Suprapubic skin (tissue), 4 donors: ENCODE data around the gene POU5F1. TPM values are rescaled to one million over a fixed set of nuclear protein-coding genes. Genes with fewer than 3 reads are reported as not detected.
A peak's percentile ranks its signal among the peaks of the same experiment; 100 is the strongest.

Experiments
- DNase-seq, 2 donors: peaks; one replicate each; pipeline ENCODE4 v3.0.0-alpha.2; 2019; ENCODE audit warnings: low spot score in 2 of 2
- H3K27ac ChIP-seq: fragments of 200-600 bp; sonication (generic); one replicate; pipeline ENCODE4 v1.5.1; 2019
- H3K27me3 ChIP-seq: fragments of 200-600 bp; sonication (generic); one replicate; pipeline ENCODE4 v1.5.1; 2019
- H3K36me3 ChIP-seq: fragments of 200-600 bp; sonication (generic); one replicate; pipeline ENCODE4 v1.5.1; 2019
- H3K4me1 ChIP-seq: fragments of 200-600 bp; sonication (generic); one replicate; pipeline ENCODE4 v1.5.1; 2019
- H3K4me3 ChIP-seq: fragments of 200-600 bp; sonication (generic); one replicate; pipeline ENCODE4 v1.5.1; 2019; ENCODE audit warnings: mild to moderate bottlenecking
- H3K9me3 ChIP-seq: fragments of 200-600 bp; sonication (generic); one replicate; pipeline ENCODE4 v1.5.1; 2019
- EP300 ChIP-seq: sonication (generic); formaldehyde crosslinking; IDR thresholded peaks from one replicate; pipeline ENCODE4 v1.6.1; 2017; ENCODE audit warnings: antibody characterized with exemption
- POLR2A ChIP-seq, 2 donors: fragments of 450-650 bp; IDR thresholded peaks; one replicate each; pipeline ENCODE4 v1.6.1; 2017; ENCODE audit warnings: antibody characterized with exemption in 2 of 2, mild to moderate bottlenecking in 2 of 2, moderate library complexity in 2 of 2
- POLR2AphosphoS5 ChIP-seq, 3 donors: sonication (generic); formaldehyde crosslinking; IDR thresholded peaks; one replicate each; pipeline ENCODE4 v1.6.1; 2017; ENCODE audit warnings: antibody characterized with exemption in 3 of 3
- WGBS: methylation state at CpG from one replicate; pipeline ENCODE4 v1.1.5; 2018; 5-methylcytosine and 5-hydroxymethylcytosine counted together
- total RNA-seq, 4 donors: library from RNA; depleted of rRNA; stranded (reverse); fragments of >200 nt; gene quantifications; one replicate each; pipeline ENCODE4 v1.1.0, GENCODE V29; 2016
- TF ChIP-seq, protein P1 (sequence below), 2 donors: fragments of 200-600 bp in 1 of 2; fragments of 450-650 bp in 1 of 2; sonication (generic) in 1 of 2; IDR thresholded peaks; one replicate each; pipeline ENCODE4 v1.5.1; 2016 to 2019; ENCODE audit warnings: antibody characterized with exemption in 2 of 2, mild to moderate bottlenecking in 1 of 2, moderate library complexity in 1 of 2

Gene POU5F1
- total RNA-seq, 4 donors from 2014 or later: 0.85 to 13.0 (median 7.7) TPM

DNA sequence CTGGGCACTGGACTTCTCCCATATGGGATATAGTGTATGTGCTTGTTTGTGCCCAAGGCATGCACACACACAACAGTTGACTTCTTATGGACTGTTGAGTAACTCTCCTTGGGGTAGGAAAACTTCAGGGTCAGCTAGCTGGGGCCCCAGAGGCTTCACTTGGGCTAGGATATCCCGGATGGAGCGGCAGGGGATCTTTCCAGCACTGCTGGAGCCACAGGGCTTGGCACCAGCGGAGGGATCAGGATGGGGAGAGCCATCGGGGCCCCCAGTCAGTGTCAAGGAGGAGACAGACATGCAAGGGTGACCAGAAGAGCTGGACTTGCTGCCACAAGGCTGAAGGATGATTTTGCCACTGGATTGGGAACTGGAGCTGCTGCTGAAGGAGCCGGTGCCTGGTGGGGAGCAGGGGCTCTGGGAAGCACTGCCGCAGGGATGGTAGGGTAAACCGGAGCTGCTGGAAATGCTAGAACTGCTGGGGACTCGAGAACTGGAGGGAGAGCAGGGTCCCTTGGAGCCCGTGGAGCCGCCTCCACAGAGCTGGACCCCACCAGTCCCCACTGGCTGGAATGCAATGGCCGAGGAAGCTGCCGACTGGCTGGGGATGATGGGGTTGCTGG lies 54.4 kb downstream of the POU5F1 start:
- H3K27ac ChIP-seq: peak overlapping the region; percentile 87

DNA sequence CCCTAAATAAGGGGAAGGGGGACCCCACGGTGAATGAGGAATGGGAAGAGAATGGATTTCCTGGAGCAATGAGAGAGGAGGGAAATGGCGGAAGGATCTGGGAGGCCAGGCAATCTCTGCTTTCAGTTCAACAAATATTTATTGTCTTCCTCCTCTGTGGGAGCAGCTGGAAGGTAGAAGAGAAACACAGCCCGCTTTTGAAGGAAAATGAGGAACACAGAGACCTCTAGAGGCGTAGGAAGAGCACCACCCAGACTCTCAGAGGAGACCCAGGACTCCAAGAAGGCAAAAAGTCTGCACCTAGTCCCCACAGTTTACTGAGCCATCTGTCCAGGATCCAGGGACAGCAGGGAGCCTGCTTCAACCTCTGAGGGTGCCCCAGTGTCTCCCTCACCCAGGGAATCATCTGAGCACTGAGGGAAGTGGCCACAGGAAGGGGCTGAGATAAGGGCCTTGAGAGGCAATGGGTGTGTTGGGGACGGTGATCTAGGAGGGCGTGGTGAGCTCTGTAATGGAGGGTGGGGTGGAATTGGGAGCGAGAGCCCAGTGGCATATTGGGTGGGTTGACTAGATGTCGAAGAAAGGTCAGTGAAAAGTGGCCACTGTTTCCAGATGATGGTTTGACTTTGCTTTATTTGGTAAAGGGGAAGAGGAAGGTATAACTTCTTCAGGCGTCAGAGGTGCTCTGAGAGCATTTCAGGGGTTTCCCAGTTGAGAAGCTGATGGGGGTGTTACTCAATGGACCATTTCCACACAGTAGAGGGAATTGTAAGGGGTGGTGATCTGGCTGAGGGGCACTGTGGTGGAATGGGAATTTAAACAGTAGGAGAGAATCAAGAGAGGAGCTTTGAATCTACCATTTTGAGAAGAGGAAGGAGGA lies 55.3 kb downstream of the POU5F1 start:
- Histone ChIP-seq H3K9me3 (no peaks in the 10 kb centered on the region), H3K36me3 (no peaks in the 10 kb centered on the region), H3K27me3 (no peaks in the 10 kb centered on the region), H3K27ac (peak overlapping the region; percentile 87), H3K4me1 (peaks cover 53% of the 10 kb centered on the region), H3K4me3 (peak overlapping the region; percentile 35)
- no peak for TF ChIP-seq EP300
- no peak for TF ChIP-seq POLR2AphosphoS5 (IDR thresholded peaks at IDR 0.05)
- TF ChIP-seq, protein P1, sequence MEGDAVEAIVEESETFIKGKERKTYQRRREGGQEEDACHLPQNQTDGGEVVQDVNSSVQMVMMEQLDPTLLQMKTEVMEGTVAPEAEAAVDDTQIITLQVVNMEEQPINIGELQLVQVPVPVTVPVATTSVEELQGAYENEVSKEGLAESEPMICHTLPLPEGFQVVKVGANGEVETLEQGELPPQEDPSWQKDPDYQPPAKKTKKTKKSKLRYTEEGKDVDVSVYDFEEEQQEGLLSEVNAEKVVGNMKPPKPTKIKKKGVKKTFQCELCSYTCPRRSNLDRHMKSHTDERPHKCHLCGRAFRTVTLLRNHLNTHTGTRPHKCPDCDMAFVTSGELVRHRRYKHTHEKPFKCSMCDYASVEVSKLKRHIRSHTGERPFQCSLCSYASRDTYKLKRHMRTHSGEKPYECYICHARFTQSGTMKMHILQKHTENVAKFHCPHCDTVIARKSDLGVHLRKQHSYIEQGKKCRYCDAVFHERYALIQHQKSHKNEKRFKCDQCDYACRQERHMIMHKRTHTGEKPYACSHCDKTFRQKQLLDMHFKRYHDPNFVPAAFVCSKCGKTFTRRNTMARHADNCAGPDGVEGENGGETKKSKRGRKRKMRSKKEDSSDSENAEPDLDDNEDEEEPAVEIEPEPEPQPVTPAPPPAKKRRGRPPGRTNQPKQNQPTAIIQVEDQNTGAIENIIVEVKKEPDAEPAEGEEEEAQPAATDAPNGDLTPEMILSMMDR (IDR thresholded peaks at IDR 0.05): no peak
- DNase-seq: no peak
- WGBS: 42% methylated on average over 9 of the region's 9 CpGs

More for the DNA sequence above, 54.4 kb downstream of the POU5F1 start:
- Histone ChIP-seq H3K9me3 (no peaks in the 10 kb centered on the region), H3K4me3 (peak overlapping the region; percentile 28), H3K27me3 (no peaks in the 10 kb centered on the region), H3K4me1 (peaks cover 61% of the 10 kb centered on the region), H3K36me3 (no peaks in the 10 kb centered on the region)
- no peak for DNase-seq
- whole genome bisulfite sequencing: 96% methylated on average over 10 of the region's 12 CpGs
- no peak for TF ChIP-seq POLR2A (IDR thresholded peaks at IDR 0.05)
- no peak for TF ChIP-seq EP300
- TF ChIP-seq, protein P1 (IDR thresholded peaks at IDR 0.05): no peak
- TF ChIP-seq POLR2AphosphoS5 (IDR thresholded peaks at IDR 0.05): no peak

DNA sequence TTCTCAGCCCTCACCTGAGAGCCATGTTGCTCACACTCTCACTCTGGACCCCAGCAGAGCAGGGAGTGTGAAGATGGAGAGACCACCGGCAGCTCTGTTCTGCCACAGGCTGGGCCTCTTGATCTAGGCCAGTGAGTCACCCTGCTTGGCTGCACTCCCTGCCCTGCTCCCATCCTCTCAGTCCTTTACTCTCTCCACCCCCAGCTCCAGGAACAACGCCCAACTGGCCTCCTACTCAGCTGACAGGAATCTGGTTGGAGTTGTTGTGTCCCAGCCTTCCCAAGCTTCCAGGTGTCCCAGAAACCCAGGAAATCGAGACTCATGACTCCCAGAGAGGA lies 56.0 kb downstream of the POU5F1 start, which contains the start of gene PSORS1C1:
PSORS1C1 (plus strand) TSS at position 260 of the 338 bp plus-strand sequence. CDS start 14,833 bp downstream, outside the sequence.
- Histone ChIP-seq H3K36me3 (no peaks in the 10 kb centered on the region), H3K4me1 (peaks cover 51% of the 10 kb centered on the region), H3K4me3 (peak within 1 kb of the TSS; percentile 35), H3K9me3 (no peaks in the 10 kb centered on the region), H3K27me3 (no peaks in the 10 kb centered on the region), H3K27ac (peak within 1 kb of the TSS; percentile 87)
- peak in 1 of 3 donors; percentile 18 for TF ChIP-seq POLR2AphosphoS5 (IDR thresholded peaks at IDR 0.05)
- TF ChIP-seq, protein P1 (IDR thresholded peaks at IDR 0.05): no peak
- no peak for TF ChIP-seq POLR2A (IDR thresholded peaks at IDR 0.05)
- DNase-seq: peak; percentile 93
- WGBS: 9% methylated on average over 3 of the region's 3 CpGs

Other genes starting within 250 kb of the POU5F1 start
- gene SFTA2, start 238.5 kb downstream of the POU5F1 start, total RNA-seq: not detected
- not detected for gene MUCL3, start 229.7 kb downstream of the POU5F1 start, total RNA-seq
- under 1 TPM in 1 of 4 donors, not detected in 3; 0.38 TPM for gene MUC21, start 187.0 kb downstream of the POU5F1 start, total RNA-seq
- gene MUC22, start 160.2 kb downstream of the POU5F1 start, total RNA-seq: under 1 TPM in 1 of 4 donors, not detected in 3; 0.18 TPM
- 10 to 100 TPM in 2 of 4 donors, 1 to 10 TPM in 2; 5.5 to 20.7 (median 8.8) TPM for gene C6orf15, start 58.1 kb downstream of the POU5F1 start, total RNA-seq
- gene PSORS1C1, start 55.9 kb downstream of the POU5F1 start, total RNA-seq: 10 to 100 TPM in 1 of 4 donors, 1 to 10 TPM in 3; 4.1 to 15.8 (median 5.5) TPM
- gene CDSN, start 50.2 kb downstream of the POU5F1 start, total RNA-seq: 100 to 1,000 TPM in 3 of 4 donors, 10 to 100 TPM in 1; 16.3 to 598 (median 403) TPM
- gene PSORS1C2, start 31.6 kb downstream of the POU5F1 start, total RNA-seq: 10 to 100 TPM in 3 of 4 donors, 1 to 10 TPM in 1; 5.9 to 63.0 (median 27.8) TPM
- gene CCHCR1, start 12.9 kb downstream of the POU5F1 start, total RNA-seq: 10 to 100 TPM; 10.7 to 33.4 (median 16.5) TPM
- gene TCF19, start 12.1 kb downstream of the POU5F1 start, total RNA-seq: 10 to 100 TPM; 14.8 to 24.3 (median 23.8) TPM
- gene HLA-C, start 101.4 kb upstream of the POU5F1 start, total RNA-seq: 100 to 1,000 TPM; 106 to 510 (median 336) TPM
- 1,000 to 10,000 TPM in 3 of 4 donors, 100 to 1,000 TPM in 1; 995 to 1,612 (median 1,279) TPM for gene HLA-B, start 186.5 kb upstream of the POU5F1 start, total RNA-seq
- 10 to 100 TPM in 3 of 4 donors, 1 to 10 TPM in 1; 7.1 to 16.4 (median 15.2) TPM for gene MICA, start 232.9 kb upstream of the POU5F1 start, total RNA-seq